Spleen (tissue), 11 donors: ENCODE results near the gene EFCAB11. TPM values are rescaled to one million over a fixed set of nuclear protein-coding genes. Genes with fewer than 3 reads are reported as not detected.

Experiments used
- DNase-seq: peaks from one replicate; pipeline ENCODE4 v3.0.0-alpha.2; 2020
- H3K27ac ChIP-seq, 8 donors: fragments of 200-600 bp; sonication (generic) in 7 of 8; 1 replicate in 4 of 8; 2 replicates in 4 of 8; pipeline versions ENCODE4 v1.5.0 to v1.8.0; 2016 to 2021; ENCODE audit warnings: inconsistent platforms in 4 of 8, mild to moderate bottlenecking in 4 of 8, moderate library complexity in 1 of 8
- H3K27me3 ChIP-seq, 7 donors: fragments of 200-600 bp; sonication (generic) in 6 of 7; replicated peaks in 1 of 7; 1 replicate in 4 of 7; 2 replicates in 3 of 7; pipeline versions ENCODE4 v1.5.0 to v1.8.0; 2016 to 2021; ENCODE audit warnings: inconsistent platforms in 3 of 7, mild to moderate bottlenecking in 1 of 7
- H3K36me3 ChIP-seq, 6 donors: fragments of 200-600 bp; sonication (generic) in 5 of 6; 1 replicate in 4 of 6; 2 replicates in 2 of 6; pipeline versions ENCODE4 v1.5.0 to v1.8.0; 2016 to 2021; ENCODE audit warnings: inconsistent platforms in 2 of 6
- H3K4me1 ChIP-seq, 6 donors: fragments of 200-600 bp; sonication (generic) in 5 of 6; 1 replicate in 3 of 6; 2 replicates in 3 of 6; pipeline versions ENCODE4 v1.5.0 to v1.8.0; 2016 to 2021; ENCODE audit warnings: inconsistent platforms in 3 of 6
- H3K4me3 ChIP-seq, 8 donors: fragments of 200-600 bp; sonication (generic) in 7 of 8; 1 replicate in 4 of 8; 2 replicates in 4 of 8; pipeline versions ENCODE4 v1.5.0 to v1.8.0; 2016 to 2021; ENCODE audit warnings: inconsistent platforms in 4 of 8, mild to moderate bottlenecking in 4 of 8, moderate library complexity in 2 of 8
- H3K9me3 ChIP-seq, 8 donors: fragments of 200-600 bp; sonication (generic) in 7 of 8; 1 replicate in 4 of 8; 2 replicates in 4 of 8; pipeline versions ENCODE4 v1.5.0 to v1.8.0; 2016 to 2021; ENCODE audit warnings: inconsistent platforms in 4 of 8
- POLR2A ChIP-seq, 3 donors: fragments of 450-650 bp; IDR thresholded peaks; one replicate each; pipeline ENCODE4 v1.5.1; 2017; ENCODE audit warnings: antibody characterized with exemption in 3 of 3, mild to moderate bottlenecking in 1 of 3
- POLR2AphosphoS5 ChIP-seq, 3 donors: sonication (generic); formaldehyde crosslinking; IDR thresholded peaks; one replicate each; pipeline ENCODE4 v1.5.1; 2017; ENCODE audit warnings: antibody characterized with exemption in 3 of 3
- WGBS, 5 donors: extraction: QIAGEN DNeasy Blood & Tissue Kit in 3 of 5; methylation state at CpG; one replicate each; pipeline versions ENCODE4 v1.1.5 to v1.1.7; 2013 to 2018; 5-methylcytosine and 5-hydroxymethylcytosine counted together
- intact Hi-C: fragments of 100-400 bp; cut with DNase I; formaldehyde crosslinking; loops from one replicate; pipeline ENCODE4 v1.15.0; 2023; ENCODE audit warnings: low total_unique reads
- polyA plus RNA-seq, 3 donors: library from polyadenylated mRNA; stranded (reverse); fragments of 200-250 nt; gene quantifications; one replicate each; pipeline ENCODE4 v1.2.1, GENCODE V29; 2013
- total RNA-seq, 7 donors: library from RNA; depleted of rRNA in 3 of 7; stranded (reverse); fragments of >200 nt in 3 of 7; fragmentation: NEBNext Ultra II Directional in 4 of 7; extraction: Animal tissue kit (Norgen Biotek cat#: 25700) in 4 of 7; gene quantifications; one replicate each; pipeline versions ENCODE4 v1.1.0 to v1.2.1, GENCODE V29; 2016 to 2021
- TF ChIP-seq, protein P1 (sequence below), 11 experiments: fragments of 200-600 bp in 7 of 11; fragments of 450-650 bp in 4 of 11; sonication (generic) in 4 of 11; IDR thresholded peaks in 8 of 11; conservative IDR thresholded peaks in 3 of 11; 1 replicate in 7 of 11; 2 replicates in 4 of 11; pipeline versions ENCODE4 v1.4.0 to v1.8.0; 2016 to 2021; ENCODE audit warnings: antibody characterized with exemption in 11 of 11, inconsistent platforms in 4 of 11, mild to moderate bottlenecking in 1 of 11
- donor health status: healthy with polysubstance abuse.
- donor health status: DM: no; HTN: no; CAD: no; lungs with moderate emphysema.
- donor health status: DM: no; HTN: no; CAD: no.
- donor health status: Bipolar disorder and iron deficiency.
- donor health status: healthy.
- donor health status: DM: no; HTN: no; CAD: no.
- donor health status: DM: yes; HTN: yes; CAD: no.

The EFCAB11 gene
- total and polyA plus RNA-seq, 10 donors, result 2.5 to 13.7 (median 7.4) TPM

DNA sequence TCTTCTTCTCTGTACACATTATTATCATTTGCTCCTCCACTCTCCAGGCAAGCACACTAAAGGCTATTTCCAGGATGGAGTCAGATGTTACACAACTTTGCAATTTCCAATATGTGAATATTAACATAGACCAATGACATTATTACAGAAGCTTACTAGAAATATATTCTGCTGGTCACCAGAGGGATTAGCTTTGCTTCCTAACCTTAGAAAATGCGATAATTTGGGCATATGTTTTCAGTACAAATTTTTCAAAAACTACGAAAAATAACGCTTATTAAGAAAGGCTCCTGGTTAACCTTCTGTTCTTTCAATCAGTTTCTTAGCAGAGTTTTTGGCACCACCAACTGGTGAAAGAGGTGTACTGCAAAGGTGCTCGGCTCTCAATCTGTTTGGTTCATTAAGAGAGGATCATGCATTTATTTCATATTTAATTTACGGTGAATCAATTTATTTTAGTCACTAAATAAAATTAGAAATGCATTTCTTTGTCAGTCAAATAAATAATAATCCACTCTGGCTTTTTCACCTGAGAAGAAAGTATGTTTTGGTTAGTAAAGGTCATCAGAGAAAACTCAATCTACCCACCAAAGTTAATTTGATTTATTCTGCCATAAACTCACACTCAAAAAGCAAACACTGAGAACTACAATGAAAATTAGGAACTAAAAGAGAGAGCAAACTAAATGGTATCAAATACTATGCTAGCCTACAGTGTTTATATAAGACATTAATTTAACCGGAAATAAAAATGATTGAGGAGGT lies 39.2 kb downstream of the EFCAB11 start:
- H3K4me1 ChIP-seq, result peaks cover 0 to 25% (median 5%) of the 10 kb centered on the region in 6 donors
- H3K9me3 ChIP-seq, result no peaks in the 10 kb centered on the region
- 17 to 19% (median 18%) methylated on average over 6 of the region's 6 CpGs for WGBS, 5 donors
- no peaks in the 10 kb centered on the region for H3K36me3 ChIP-seq
- TF ChIP-seq, protein P1, sequence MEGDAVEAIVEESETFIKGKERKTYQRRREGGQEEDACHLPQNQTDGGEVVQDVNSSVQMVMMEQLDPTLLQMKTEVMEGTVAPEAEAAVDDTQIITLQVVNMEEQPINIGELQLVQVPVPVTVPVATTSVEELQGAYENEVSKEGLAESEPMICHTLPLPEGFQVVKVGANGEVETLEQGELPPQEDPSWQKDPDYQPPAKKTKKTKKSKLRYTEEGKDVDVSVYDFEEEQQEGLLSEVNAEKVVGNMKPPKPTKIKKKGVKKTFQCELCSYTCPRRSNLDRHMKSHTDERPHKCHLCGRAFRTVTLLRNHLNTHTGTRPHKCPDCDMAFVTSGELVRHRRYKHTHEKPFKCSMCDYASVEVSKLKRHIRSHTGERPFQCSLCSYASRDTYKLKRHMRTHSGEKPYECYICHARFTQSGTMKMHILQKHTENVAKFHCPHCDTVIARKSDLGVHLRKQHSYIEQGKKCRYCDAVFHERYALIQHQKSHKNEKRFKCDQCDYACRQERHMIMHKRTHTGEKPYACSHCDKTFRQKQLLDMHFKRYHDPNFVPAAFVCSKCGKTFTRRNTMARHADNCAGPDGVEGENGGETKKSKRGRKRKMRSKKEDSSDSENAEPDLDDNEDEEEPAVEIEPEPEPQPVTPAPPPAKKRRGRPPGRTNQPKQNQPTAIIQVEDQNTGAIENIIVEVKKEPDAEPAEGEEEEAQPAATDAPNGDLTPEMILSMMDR (IDR thresholded peaks at IDR 0.05 in 8 of 11, conservative IDR thresholded peaks at IDR 0.05 in 3 of 11), result peak; percentile 78 to 93 (median 89)
- no peak for TF ChIP-seq POLR2A (IDR thresholded peaks at IDR 0.05)
- H3K4me3 ChIP-seq, result no peak overlapping the region
- H3K27ac ChIP-seq, result no peak overlapping the region
- intact Hi-C loops, result loop anchor here (5.0 to 10.0 kb wide), 2 partner anchors 740 to 878 kb away; no protein-coding TSS in a partner anchor
- DNase-seq, result no peak
- H3K27me3 ChIP-seq, result no peaks in the 10 kb centered on the region

DNA sequence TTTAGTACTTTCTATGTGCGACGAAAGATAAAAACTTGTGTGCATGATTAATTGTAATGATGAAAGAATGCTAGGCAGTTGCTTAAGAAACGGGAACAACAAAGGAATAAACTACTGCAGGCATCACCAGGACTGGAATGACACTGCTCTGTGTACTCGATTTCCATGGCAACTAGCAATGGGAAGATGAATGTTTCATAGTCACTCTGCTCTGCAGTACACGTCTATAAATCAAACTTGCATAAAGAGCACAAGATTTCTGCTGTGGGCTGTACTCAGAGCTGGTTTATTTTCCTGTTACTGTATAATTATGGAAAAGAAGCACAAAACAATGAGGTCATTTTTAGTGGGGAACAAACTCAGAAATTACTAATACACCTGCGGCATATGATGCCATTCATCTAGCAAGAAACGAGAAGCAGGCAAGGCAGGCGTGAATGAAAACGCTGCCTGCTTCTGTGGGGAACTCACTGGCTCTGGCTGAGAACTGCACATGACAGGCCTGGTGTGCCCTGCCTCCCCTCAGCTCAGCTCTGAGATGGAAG lies 41.8 kb downstream of the EFCAB11 start:
- H3K27ac ChIP-seq, result no peak overlapping the region
- 27 to 42% (median 34%) methylated on average over 9 of the region's 9 CpGs for WGBS, 5 donors
- H3K4me1 ChIP-seq, result peaks cover 0 to 25% (median 5%) of the 10 kb centered on the region in 6 donors
- no peak overlapping the region for H3K4me3 ChIP-seq
- intact Hi-C loops, result loop anchor here (10.0 kb wide), 1 partner anchor 738 kb away; no protein-coding TSS in a partner anchor
- H3K36me3 ChIP-seq, result no peaks in the 10 kb centered on the region
- no peak for DNase-seq
- no peak for TF ChIP-seq POLR2A (IDR thresholded peaks at IDR 0.05)
- TF ChIP-seq POLR2AphosphoS5 (IDR thresholded peaks at IDR 0.05), result no peak
- TF ChIP-seq, protein P1 (IDR thresholded peaks at IDR 0.05 in 8 of 11, conservative IDR thresholded peaks at IDR 0.05 in 3 of 11), result no peak
- no peaks in the 10 kb centered on the region for H3K9me3 ChIP-seq
- H3K27me3 ChIP-seq, result no peaks in the 10 kb centered on the region

DNA sequence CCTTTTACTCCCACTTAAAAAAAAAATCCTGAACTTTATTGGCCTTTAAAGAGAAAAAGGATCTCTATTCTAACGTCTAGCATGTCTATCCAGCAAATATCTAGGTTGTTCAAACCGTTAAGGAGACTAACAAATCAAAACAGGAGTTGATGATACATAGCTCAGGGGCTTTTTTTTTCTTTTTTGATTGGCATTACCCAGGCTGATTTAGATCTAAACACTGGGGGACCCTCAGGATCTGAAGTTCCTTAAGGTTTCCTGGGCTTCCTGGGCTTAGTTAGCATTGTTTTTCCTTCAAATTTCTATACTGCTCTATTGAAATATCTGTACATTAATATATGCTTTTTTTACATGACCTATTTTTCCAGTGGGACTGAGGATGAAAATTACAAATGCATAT lies 42.3 kb downstream of the EFCAB11 start:
- intact Hi-C loops, result loop anchor here (10.0 kb wide), 1 partner anchor 737 kb away; no protein-coding TSS in a partner anchor
- WGBS, 5 donors, result 64 to 84% (median 67%) methylated on average over 2 of the region's 2 CpGs
- no peak for TF ChIP-seq POLR2AphosphoS5 (IDR thresholded peaks at IDR 0.05)
- no peak for TF ChIP-seq POLR2A (IDR thresholded peaks at IDR 0.05)
- TF ChIP-seq, protein P1 (IDR thresholded peaks at IDR 0.05 in 8 of 11, conservative IDR thresholded peaks at IDR 0.05 in 3 of 11), result no peak
- no peaks in the 10 kb centered on the region for H3K9me3 ChIP-seq
- no peak overlapping the region for H3K4me3 ChIP-seq
- peaks cover 0 to 25% (median 5%) of the 10 kb centered on the region in 6 donors for H3K4me1 ChIP-seq
- no peaks in the 10 kb centered on the region for H3K27me3 ChIP-seq
- DNase-seq, result no peak
- H3K27ac ChIP-seq, result no peak overlapping the region
- no peaks in the 10 kb centered on the region for H3K36me3 ChIP-seq
